Erythroblast (primary cell): ENCODE data around the gene TRMT2A.

ENCODE experiments used
- DNase-seq, 2 experiments: peaks; one replicate each; lab custom pipeline; 2025; lab: John Stamatoyannopoulos, UW
- GATA1 ChIP-seq: IDR thresholded peaks from 2 replicates; pipeline ENCODE4 v1.6.1; 2011; ENCODE audit warnings: low read depth, mild to moderate bottlenecking, control low read depth, low read length, moderate library complexity
- POLR2A ChIP-seq: IDR thresholded peaks from 2 replicates; pipeline ENCODE4 v1.6.1; 2011; ENCODE audit warnings: mild to moderate bottlenecking, low read length

TRMT2A gene

DNA sequence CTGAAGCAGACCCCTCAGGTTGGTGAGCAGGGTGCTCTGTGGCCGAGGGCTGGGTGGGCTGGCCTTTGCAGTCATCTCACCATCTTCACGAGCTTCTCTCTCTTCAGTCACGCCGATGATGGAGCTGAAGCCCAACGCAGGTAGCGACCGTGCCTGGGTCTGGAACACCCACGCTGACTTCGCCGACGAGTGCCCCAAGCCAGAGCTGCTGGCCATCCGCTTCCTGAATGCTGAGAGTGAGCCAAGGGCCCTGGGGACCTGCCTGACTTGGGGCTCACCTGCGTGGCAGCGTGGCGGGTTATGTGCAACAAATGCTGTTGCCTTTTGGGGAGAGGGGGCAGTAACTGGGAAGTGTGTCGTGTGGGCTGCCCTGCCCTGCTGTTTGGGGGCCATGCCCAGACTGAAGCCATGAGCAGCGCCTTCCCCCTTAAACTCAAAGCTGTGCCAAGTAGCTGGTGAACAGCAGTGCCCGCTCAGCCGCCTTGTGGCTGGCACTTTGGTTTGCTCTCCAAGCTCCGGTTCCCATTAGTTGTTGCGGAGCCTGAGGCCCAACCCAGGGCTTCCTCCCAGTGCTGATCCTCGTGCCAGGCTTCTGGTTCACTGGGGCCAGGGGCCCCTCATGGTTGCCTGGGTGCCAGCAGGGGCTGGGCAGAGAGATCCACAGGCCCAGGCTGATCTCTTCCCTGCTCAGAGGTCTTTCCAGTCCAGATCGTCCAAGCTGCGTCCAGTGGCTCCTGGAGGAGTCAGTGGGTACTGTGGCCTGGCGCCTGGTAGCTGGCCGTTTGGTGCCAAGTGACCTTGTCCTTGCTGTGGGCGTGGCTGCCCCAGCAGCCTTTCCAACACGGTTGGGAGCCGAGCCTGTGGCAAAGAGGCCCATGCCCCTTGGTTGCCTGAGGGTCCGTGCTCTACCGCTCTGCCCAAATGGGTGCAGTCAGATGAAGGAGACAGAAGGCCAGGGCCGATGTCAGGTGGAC, 8.5 kb upstream of the TRMT2A start:
- TF ChIP-seq POLR2A = no peak
- TF ChIP-seq GATA1 = no peak
- DNase-seq = no peak

DNA sequence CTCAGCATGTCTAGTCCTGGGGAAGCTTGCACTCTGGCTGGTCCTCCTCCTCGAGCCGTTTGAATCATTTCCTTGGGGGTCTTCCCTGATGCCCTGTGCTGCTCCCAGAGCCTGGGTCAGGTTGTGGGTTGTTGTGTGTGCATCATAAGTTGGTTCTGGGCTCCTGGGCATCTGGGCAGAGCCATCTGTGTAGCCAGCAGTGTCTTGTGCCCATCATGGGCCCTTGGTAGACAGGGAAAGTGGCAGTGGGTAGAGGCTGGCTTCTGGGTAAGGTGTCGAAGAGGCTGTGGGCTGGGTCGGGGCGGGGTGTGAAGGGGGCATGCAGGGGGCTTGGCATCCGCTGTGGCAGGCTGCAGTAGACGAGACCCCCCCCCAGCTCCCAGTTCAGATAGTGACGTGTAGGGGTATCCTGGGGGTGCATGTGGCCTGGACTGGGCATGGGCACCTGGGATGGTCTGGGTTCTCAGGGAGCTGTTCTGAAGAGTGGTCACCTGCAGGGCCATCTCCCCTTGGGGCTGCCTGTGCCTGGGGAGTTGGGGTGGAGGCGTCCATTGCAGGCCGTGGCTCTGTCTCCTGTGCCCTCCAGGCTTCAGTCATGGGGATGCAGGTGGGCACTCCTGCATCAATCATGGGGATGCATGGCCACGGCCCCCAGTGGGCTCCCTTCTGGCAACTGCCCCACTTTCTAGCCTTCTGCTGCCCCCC, 7.2 kb upstream of the TRMT2A start:
- no peak for TF ChIP-seq GATA1
- no peak for TF ChIP-seq POLR2A

DNA sequence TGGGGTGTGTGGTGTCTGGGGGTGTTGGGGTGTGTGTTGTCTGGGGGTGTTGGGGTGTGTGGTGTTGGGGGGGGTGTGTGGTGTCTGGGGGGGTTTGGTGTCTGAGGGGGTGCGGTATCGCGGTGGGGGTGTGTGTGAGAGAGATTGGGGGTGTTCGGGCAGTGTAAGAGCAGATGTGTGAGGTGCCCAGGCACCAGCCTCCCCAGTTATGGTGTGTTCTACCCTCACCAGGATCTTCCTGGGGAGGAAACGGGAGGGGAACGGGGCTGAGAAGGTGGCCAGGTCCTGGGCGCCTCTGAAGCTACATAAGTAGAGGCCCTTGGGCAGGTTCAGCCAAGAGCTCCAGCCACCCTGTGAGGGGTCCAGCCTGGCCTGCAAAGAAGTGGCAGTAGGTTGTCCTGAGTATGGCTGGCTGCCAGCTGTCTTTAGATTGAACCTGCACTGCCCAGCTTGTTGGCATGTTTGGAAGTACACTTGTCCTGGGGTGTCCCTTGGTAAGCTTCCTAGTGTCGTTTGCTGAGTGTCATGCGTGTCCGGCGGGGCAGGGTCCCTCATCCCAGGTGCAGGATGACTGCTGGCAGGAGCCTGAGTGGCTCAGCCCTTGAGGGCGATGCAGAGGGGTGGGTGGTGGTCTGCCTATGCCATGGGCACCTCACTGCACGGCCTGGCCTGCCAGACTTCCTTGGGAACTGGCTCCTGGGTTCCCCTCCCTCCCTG, 6.5 kb upstream of the TRMT2A start:
- DNase-seq = no peak
- no peak for TF ChIP-seq POLR2A
- TF ChIP-seq GATA1 = no peak

More for the DNA sequence above, 7.2 kb upstream of the TRMT2A start:
- DNase-seq = no peak

DNA sequence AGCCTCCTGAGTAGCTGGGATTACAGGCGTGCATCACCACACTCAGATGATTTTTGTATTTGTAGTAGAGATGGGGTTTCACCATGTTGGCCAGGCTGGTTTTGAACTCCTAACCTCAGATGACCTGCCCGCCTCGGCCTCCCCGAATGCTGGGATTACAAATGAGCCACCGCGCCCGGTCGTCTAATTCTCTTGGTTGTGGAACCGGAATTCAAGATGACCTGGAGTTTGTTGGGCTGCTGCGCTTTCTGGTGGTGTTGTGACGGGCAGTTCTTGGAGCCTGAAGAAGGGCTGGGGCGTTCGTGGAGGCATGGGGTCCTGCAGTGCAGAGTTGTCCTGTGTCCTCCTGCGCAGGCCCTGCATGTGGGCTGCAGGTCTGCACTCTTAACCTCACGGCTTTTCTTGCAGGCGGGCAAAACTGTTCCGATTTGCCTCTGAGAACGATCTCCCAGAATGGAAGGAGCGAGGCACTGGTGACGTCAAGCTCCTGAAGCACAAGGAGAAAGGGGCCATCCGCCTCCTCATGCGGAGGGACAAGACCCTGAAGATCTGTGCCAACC, 4.9 kb upstream of the TRMT2A start:
- TF ChIP-seq POLR2A (no peak), GATA1 (no peak)
- no peak for DNase-seq

DNA sequence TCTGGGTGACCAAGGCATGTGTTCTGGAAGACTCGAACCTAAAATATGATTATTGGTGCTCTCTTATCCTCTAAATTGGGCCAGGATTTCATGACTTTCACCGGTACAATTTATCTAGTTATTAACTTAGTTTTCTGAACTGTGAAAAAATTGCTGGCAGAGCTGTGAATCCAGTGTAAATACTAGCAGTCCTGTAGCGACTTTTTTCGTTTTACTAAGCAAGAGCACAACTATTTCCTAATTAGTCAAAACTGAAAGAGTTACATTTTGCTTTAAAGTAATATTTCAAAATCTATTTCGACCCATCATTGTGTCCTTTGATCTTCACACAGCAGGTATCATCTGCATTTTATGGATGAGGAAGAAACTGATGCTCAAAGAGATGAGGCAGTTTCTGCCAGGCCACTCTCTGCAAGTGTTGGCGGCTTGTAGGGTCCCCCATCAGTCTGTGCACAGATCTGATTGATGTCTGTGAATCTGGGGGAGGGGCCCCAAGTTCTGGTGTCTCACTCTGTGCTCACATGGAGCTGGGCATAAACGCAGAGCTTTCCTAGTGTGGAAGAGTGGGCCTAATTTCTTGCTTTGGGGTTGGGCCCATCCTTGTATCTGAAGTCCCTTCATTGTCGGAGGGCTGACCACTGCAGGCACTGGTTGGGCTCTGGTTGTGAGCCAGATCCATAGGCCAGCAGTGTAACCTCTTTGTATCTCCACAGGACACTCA, 1.4 kb upstream of the TRMT2A start:
- peak; percentile 35 to 40 for DNase-seq
- TF ChIP-seq POLR2A (no peak), GATA1 (no peak)

DNA sequence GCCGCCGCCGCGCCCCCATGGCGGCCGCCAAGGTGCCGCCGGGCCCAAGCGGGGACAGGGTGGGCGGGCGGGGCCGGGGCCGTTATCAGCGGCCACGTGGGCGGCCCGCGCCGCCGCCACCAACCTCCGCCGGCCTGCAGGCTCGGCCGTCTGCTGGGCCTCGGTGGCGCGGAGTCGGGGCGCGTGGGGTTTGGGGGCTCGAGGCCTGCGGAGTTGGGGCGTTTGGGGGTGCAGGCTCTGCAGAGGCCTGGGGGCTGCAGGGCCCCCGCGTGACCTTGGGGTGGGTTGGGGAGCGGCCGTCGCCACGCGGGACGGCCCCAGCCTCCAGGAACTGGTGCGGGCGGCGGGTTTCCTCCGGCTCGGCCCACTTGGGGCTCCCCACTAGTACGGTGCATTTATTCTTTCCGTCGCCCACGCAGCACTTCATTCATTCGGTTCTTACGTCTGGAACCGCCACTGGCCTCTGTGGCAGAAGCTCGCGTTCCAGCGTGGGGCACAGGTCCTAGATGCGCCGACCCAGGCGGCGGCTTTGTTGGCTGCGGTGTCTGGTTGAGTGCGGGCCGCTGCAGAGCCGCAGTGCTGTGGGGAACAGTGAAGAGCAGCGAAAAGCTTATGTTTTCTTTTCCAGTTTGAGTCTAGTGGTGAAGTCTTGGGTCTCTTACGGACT, 740 bp upstream of the TRMT2A start:
- TF ChIP-seq GATA1 = no peak
- no peak for TF ChIP-seq POLR2A
- peak; percentile 74 to 87 for DNase-seq

DNA sequence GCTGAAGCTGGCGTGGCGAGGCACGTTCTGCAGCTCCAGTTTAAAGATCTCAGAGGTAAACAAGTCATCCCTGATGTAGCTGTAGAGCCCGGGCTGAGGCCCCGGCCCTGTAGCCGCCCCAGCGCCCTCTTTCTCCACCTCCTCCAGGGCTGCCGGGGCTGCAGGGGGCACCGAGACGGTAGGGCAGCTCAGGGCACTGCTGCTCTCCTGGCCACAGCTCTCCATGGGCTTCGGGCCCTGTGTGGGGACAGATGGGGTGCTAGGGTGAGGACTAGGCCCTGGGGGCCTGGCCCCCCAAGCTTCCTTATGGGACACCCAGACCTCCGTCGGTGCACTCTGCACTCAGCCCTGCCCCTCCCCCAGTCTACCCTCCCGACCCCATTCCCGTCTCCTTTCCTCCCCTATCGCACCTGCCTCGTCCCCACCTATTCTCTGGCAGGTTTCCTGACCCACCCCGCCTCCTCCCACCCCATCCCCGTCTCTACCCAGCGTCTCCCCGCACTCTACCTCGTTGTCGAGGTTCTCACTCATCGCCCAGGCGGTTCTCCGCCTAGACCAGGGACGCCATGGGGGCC, 563 bp downstream of the TRMT2A start:
- no peak for TF ChIP-seq GATA1
- no peak for TF ChIP-seq POLR2A

DNA sequence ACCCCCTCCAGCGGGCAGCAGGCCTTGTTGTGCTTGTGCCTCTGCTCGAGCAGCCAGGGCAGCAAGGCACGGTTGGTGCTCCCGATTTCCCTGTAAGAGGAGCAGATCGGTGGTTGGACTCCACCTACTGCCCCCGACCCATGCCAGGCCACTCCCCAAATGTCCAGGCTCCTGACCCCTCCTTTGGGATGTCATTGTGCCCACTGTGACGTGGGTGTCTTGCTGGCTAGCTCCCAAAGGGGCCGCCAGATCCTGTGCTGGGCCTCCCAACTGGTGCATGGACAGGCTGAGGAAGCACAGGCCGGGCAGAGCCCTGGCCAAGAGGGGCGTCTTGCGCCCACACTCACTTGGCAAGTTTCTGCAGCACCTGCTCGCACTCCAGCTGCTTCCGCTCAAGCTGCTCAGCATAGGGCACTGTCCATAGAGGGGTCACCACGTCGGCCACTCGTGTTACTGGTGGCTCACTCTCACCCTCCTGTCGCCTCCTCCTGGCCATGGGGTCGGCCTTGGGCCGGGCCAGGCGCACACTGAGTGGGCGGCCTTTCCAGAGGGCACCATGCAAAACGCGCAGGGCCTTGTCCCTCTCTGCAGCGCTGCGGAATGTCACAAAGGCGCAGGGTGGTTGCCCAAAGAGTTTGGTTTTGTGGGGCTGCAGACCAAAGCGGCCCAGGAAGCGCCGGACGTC, 1.2 kb downstream of the TRMT2A start, which contains the start of gene RANBP1:
RANBP1 (plus strand) TSS at position 414 of the 685 bp plus-strand sequence; CDS start at position 495, 81 bp downstream.
- no peak for TF ChIP-seq GATA1
- TF ChIP-seq POLR2A = no peak
- DNase-seq = peak in 1 of 2 experiments; percentile 34

More for the DNA sequence above, 563 bp downstream of the TRMT2A start:
- no peak for DNase-seq

DNA sequence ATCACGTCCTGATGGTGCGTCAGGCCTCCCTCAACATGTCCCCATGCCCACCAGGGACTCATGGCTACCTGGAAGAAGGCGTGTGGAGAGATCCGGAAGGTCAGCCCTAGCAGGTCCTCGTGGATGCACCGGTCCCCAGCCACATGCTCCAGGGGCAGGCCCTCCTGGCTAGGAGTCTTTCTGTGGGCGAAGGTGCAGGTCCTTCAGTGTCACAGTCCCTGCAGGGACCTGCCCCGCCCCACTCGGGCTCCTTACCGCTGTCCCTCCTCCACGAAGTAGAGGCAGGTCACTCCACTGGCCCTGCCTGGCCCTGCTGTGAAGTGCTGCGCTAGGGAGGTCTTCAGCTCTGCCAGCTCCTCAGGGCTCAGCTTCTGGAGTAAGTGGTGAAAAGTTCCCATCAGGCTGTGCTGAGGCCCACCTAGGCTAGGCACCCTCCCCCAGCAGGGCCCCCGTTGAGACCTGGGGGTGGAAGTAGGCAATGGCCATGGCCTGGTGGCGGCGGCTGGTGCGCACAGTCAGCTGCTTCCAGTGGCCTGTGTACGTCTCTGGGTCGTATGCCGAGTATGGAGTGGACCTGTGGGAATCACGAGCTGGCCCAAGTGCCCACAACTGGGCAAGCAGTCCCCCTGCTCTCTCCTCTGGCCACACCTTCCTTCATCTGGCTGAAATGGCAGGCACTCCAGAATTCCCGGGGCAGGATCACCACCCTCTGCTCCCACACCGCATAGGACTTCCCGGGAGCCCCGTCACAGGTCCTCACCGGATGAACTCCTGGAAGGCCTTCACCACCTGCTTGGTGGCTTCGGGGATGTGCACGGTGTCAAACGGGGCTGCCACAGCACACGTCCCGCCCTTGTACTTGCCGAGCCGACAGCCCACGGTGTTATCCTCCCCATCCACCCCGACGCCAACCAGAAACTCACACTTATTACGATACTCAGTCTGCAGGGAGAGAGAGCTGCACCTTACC, 2.2 kb downstream of the TRMT2A start:
- DNase-seq = peak in 1 of 2 experiments; percentile 33
- TF ChIP-seq POLR2A = no peak
- no peak for TF ChIP-seq GATA1
